Endometrium (tissue), 2 donors: Measurements from ENCODE around the gene OR10G3.

ENCODE experiments used
- FAIRE-seq: peaks from 2 replicates; lab custom pipeline; 2012; peaks lifted over from hg19 to GRCh38; lab: Jason Lieb, UNC
- donor health status: control.
- donor health status: control.

OR10G3 gene

DNA sequence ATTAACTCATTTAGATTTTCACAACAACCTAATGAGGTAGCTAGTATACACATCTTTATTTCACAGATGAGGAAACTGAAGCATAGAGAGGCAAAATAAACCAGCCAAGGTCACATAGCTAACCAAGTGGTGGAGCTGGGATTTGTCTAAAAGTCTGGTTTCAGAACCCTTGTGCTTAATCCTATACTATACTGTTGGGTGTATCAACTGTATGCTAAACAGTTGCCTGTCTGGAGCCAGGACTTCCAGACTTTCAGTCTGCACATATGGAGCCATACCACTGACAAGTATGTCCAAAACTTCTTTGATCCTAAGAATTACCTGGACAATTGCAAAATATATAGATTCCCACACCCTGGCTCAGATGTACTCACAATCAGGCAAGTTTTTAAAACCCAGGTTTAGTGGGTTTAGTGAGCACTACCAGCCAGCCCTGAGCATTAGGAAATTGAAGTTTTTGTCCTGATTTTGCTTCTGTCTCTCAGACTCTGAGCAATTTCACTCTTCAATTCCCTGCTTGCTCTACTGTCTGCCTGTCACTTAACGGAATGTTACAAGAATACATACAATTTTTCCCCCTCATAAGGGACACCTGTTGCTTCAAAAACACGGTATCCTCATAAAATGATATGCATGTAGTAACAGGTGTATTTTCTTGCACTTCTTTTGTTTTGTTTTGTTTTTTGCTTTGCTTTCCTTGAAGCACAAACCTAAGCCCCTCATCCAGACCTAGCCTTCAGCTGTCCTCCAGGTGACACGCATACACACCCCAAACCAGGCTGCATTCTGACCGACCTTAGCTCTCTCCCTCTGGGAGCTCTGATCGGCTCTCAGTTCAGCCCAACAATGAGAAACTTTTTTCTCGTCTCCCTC, 44.1 kb downstream of the OR10G3 start:
- FAIRE-seq = no peak

DNA sequence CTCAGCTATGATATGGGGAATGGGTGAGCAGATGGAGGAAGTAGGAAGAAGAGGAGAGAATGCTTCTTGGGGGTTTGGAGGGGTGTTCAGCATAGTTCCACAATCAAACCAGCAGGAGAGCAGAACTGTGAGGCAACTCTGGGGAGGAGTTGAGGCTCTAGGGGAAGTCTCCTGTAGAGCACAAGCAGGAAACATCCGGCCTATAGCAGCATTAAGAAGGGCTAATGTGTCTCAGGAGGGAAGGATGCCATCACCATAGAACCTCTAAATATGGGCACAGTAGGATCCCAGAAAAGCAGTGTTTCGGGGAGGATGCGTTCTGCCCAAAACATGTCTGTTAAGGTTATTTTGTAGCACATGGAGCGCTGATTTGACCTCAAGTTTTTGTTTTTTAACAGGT, 45.3 kb downstream of the OR10G3 start:
- FAIRE-seq = no peak

- no peak for FAIRE-seq
Measured at GRCh38 chr14:21533294-21533693, 46.6 kb downstream of the OR10G3 start.

DNA sequence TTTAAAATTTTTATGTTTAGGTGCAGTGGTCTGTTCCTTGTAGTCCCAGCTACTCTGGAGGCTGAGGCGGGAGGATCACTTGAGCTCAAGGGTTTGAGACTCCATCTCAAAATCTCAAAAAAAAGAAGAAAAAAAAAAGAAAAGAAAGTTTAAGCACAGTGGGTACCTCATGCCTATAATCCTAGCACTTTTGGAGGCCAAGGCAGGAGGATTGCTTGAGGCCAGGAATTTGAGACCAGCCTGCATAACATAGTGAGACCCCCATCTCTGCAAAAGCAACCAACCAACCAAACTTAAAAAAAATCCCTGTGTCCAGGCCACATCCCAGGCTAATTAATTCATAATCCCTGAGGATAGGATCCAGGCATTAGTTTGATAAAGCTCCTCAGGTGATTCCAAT, 50.4 kb downstream of the OR10G3 start:
- no peak for FAIRE-seq

DNA sequence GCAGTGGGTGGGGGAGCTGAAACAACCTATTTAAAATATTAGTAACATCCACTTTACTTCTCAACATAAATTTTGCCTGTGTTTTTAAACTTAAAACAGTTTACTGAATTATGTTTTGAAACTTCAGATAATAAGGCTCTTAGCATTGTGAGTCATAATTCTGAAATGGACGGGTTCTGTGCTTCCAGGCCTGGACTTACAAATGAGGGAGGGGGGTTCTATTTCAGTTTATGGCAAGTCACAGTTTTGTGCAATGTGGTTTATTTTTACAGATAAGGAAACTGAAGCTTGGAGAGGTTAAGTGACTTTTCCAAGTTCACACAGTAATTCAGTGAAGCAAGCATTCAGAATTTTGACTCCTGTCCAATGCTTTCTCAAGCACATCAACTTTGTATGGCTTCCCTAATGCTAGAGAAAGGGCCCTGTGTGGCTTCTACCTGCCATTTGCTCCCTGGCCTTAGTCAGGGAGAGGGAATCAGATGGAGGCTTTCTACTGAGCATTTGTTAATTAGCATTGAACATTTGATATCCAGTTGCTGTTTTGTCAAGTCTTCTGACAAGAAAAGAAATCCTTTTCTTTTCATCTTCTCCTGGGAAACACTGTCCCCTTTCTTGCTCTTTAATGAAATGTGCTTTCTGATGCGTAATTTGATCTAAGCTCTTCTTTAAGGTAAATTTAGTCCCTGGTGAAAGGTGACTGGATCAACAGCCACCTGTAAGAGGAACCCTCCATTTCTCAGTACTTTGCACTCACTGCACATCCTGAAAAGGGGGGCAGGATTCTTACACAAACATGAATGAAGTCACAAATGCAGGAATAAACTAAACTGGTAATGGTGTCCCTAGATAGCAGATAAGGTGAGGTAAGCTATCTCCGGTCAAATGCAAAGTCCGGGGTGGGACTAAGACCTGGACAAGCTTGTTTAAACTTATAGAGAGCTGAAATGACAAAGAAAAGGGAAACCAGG, 51.2 kb downstream of the OR10G3 start:
- no peak for FAIRE-seq

DNA sequence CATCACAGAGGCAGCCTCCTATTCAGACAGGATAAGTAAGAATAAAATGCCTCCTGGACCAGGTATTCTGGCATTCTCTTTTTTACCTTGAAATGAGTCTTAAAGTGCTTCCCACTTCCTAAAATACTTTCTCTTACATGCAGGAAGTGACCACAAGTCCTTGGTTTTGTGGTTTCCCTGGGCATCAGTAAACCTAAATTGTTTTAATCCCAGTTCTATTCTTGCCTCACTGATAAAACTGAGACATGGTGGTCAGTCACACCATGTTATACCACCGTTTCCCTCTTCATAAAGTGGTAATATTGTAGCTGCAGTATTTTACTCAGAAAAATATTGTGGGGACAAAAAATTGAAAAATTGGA, 52.6 kb downstream of the OR10G3 start:
- FAIRE-seq = no peak

GRCh38 chr14:21526672-21527317, 53.1 kb downstream of the OR10G3 start:
- no peak for FAIRE-seq

- no peak for FAIRE-seq
Measured at GRCh38 chr14:21525962-21526671, 53.8 kb downstream of the OR10G3 start, which contains the start of gene SALL2. SALL2 (minus strand) TSS chr14:21526346; CDS start chr14:21526127, 219 bp downstream.

- FAIRE-seq = no peak
Measured at GRCh38 chr14:21525571-21525961, 54.3 kb downstream of the OR10G3 start.

DNA sequence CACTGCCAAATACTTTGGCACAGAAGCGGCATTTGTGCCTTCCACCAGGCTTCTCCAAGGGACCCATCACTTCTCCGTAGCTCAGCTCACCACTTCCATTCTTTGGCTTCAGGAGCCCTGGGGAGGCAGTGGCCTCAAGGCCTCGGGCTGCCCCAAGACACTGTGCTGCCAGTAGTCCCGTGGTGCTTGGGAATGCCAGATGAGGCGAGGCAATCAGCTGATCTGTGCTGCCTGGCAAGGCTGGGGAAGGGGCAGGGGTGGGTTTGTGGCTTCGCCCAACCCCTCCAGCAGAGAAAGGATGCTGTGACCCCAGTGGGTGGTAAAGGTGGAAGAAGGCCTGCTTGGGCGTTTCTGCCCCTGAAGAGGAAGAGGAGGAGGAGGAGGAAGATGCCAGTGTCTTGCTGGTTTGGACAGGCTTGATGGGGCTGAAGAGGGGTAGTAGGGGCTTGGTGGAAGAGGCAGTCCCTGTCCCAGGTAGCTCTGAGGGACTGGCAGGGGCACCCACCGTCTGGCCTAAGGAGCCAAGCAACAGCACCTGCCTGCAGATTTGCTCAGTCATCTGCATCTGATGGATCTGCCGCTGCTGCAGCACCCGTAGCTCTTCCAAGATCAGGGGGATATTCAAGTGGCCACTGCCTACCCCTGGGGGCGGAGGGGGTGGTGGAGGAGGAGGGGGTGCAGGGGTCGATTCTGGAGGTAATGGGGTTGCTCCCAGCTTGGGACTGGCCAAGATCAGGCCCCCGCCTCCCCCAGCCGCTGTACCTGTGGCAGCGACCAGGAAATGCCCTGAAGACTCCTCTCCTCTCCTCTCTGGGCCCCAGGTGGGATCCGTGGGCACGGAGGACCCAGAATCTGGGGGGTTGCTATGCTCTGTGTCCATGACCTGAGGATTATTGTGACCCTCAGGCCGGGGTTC, 55.0 kb downstream of the OR10G3 start:
- FAIRE-seq = no peak

DNA sequence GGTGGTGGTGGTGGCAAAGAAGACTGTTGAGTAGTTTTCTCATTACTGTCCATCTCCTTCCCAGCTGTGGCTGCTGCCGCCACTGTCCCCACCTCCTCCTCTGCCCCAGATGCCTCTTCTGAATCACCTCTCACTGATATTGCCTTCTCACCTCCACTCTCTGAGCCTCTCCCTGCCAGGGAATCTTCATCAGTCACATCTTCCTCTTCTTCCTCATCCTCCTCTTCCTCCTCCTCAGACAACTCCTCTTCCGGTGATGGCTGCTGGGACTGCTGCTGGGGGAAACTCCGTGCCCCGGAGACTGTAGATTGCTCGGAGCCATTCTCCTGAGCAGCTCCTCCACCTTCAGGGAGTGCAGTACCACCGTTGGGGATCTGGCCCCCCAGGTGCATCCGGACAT, 56.7 kb downstream of the OR10G3 start:
- no peak for FAIRE-seq

GRCh38 chr14:21521501-21521900, 58.4 kb downstream of the OR10G3 start:
- FAIRE-seq = no peak

GRCh38 chr14:21520767-21521166, 59.1 kb downstream of the OR10G3 start:
- FAIRE-seq = no peak

DNA sequence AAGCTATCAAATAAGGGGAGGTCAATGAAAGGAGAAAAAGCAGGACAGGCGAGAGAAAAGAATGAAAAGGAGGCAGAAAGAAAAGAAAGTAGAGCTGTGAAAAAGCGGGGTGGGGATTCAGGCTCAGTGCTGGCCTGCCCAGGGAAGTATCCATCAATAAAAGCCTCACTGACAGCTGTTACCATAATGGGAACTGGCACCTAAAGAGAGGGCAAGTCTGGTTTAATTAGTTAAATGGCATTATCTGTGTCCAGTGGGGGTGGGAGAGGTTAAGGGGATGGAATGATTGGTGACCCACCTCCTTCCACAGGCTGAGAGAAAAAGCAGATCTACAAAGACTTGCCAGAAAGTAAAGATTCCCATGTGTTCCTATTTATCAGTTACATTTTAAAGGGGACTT, 61.2 kb downstream of the OR10G3 start:
- FAIRE-seq = no peak
